ENCODE measurements around the gene RALB.

- TF ChIP-seq MXI1 (IDR thresholded peaks at IDR 0.05; ENCODE audit: borderline replicate concordance, low read depth, low read length) (no peak), ELK1 (IDR thresholded peaks at IDR 0.05; ENCODE audit: borderline replicate concordance, low read depth, low read length) (no peak), CTCF (conservative IDR thresholded peaks at IDR 0.05; ENCODE audit: low read depth, low read length) (no peak)
Observed at GRCh38 chr2:120236316-120236715, 16.3 kb upstream of the RALB start.
